ENCODE results near the gene RASAL2.

DNA sequence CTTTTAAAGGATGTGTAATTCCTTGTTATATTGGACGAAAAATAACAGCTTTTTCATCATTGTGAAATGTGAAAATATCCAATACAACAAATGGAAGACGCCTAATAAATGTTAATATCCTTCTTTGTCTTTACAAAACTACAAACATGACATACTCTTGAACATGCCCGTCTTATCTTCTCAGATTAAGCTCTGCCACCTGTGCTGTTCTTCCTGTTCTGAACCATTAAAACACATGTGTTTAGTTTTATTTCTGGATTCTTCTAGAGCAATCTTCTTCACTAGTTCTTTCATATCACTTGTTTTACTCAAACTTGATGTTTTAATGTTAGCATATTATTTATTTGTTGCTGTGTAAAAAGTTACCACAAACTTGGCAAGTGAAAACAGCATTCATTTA lies 255.9 kb downstream of the RASAL2 start:
- TF ChIP-seq, protein P1, sequence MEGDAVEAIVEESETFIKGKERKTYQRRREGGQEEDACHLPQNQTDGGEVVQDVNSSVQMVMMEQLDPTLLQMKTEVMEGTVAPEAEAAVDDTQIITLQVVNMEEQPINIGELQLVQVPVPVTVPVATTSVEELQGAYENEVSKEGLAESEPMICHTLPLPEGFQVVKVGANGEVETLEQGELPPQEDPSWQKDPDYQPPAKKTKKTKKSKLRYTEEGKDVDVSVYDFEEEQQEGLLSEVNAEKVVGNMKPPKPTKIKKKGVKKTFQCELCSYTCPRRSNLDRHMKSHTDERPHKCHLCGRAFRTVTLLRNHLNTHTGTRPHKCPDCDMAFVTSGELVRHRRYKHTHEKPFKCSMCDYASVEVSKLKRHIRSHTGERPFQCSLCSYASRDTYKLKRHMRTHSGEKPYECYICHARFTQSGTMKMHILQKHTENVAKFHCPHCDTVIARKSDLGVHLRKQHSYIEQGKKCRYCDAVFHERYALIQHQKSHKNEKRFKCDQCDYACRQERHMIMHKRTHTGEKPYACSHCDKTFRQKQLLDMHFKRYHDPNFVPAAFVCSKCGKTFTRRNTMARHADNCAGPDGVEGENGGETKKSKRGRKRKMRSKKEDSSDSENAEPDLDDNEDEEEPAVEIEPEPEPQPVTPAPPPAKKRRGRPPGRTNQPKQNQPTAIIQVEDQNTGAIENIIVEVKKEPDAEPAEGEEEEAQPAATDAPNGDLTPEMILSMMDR (IDR thresholded peaks at IDR 0.05) = no peak
- TF ChIP-seq POLR2A (IDR thresholded peaks at IDR 0.05) (no peak), POLR2AphosphoS5 (IDR thresholded peaks at IDR 0.05) (no peak), EP300 (IDR thresholded peaks at IDR 0.05) (no peak)
